K562 (cell line): ENCODE data around the gene TMEM247. TPM values are rescaled to one million over a fixed set of nuclear protein-coding genes. Genes with fewer than 3 reads are reported as not detected.

Experiments
- ATAC-seq: fragments of 200-7000 bp; cut with Tn5 transposase; 3 replicates; pipeline ENCODE4 v1.9.1; 2020; ENCODE audit warnings: moderate library complexity
- BruUV-seq: library from RNA; stranded (reverse); fragments of 400-500 nt; replicated peaks from 2 replicates; lab custom pipeline; 2021; lab: Mats Ljungman, UMichigan
- CTCF ChIA-PET: fragments of 300-600 bp; formaldehyde crosslinking; extraction: SDS; loops from one replicate; lab custom pipeline; 2021; ENCODE audit warnings: low intra/inter-chr PET ratio; lab: Yijun Ruan, JAX
- POLR2A ChIA-PET: fragments of 300-600, 350-650 bp; sonication (Branson Sonifier 250); formaldehyde crosslinking; extraction: SDS; loops from one replicate; lab custom pipeline; 2021; ENCODE audit warnings: antibody characterized with exemption, inconsistent platforms; lab: Yijun Ruan, JAX
- DNase-seq, 4 experiments: peaks; one replicate each; pipeline versions ENCODE4 v3.0.0 to v3.0.0-alpha.2; 2011 to 2018; ENCODE audit warnings: low spot score in 3 of 4, mixed read lengths in 3 of 4; ENCODE audit errors: extremely low read depth in 1 of 4
- FAIRE-seq: peaks from 2 replicates; lab custom pipeline; 2011; peaks lifted over from hg19 to GRCh38; lab: Jason Lieb, UNC
- H2AFZ ChIP-seq: 2 replicates; pipeline ENCODE4 v1.6.0; 2011; ENCODE audit warnings: low read depth, low read length, control low read depth, inconsistent platforms
- H3K27ac ChIP-seq: fragments of 200-600 bp; 3 replicates; pipeline ENCODE4 v1.8.0; 2011; ENCODE audit warnings: low read depth, mild to moderate bottlenecking, control low read depth, inconsistent platforms, low read length, moderate library complexity, mixed read lengths; ENCODE audit errors: extremely low read depth
- H3K27me3 ChIP-seq, 2 experiments: fragments of 300-600 bp in 1 of 2; 2 replicates in 1 of 2; 3 replicates in 1 of 2; pipeline versions ENCODE4 v1.6.0 to v1.8.0; 2011; ENCODE audit warnings: inconsistent platforms in 2 of 2, low read length in 2 of 2, mild to moderate bottlenecking in 1 of 2, mixed read lengths in 1 of 2, moderate library complexity in 1 of 2; ENCODE audit not compliant: control insufficient read depth in 2 of 2, insufficient read depth in 2 of 2
- H3K36me3 ChIP-seq: fragments of 300-600 bp; 3 replicates; pipeline ENCODE4 v1.8.0; 2011; ENCODE audit warnings: mild to moderate bottlenecking, low read length, inconsistent platforms; ENCODE audit not compliant: control insufficient read depth, insufficient read depth
- H3K4me1 ChIP-seq, 2 experiments: fragments of 200-600 bp in 1 of 2; replicated peaks in 1 of 2; 2 replicates in 1 of 2; 3 replicates in 1 of 2; pipeline versions ENCODE4 v1.5.1 to v1.8.0; 2011; ENCODE audit warnings: inconsistent platforms in 2 of 2, low read length in 2 of 2, mild to moderate bottlenecking in 1 of 2, mixed read lengths in 1 of 2, moderate library complexity in 1 of 2; ENCODE audit not compliant: control insufficient read depth in 2 of 2, insufficient read depth in 2 of 2
- H3K4me2 ChIP-seq: 2 replicates; pipeline ENCODE4 v1.6.1; 2011; ENCODE audit warnings: low read length, control low read depth, inconsistent platforms, mixed read lengths; ENCODE audit not compliant: insufficient read depth
- H3K4me3 ChIP-seq: fragments of 200-600 bp; sonication (generic), shearing (Covaris generic); 2 replicates; pipeline ENCODE4 v1.5.1; 2016; ENCODE audit warnings: control low read depth, inconsistent platforms
- H3K79me2 ChIP-seq: fragments of 200-600 bp; 3 replicates; pipeline ENCODE4 v1.8.0; 2011; ENCODE audit warnings: low read length, inconsistent platforms; ENCODE audit not compliant: control insufficient read depth, insufficient read depth
- H3K9ac ChIP-seq, 2 experiments: 2 replicates each; pipeline versions ENCODE4 v1.6.0 to v1.6.1; 2011; ENCODE audit warnings: low read depth in 2 of 2, low read length in 2 of 2, control low read depth in 1 of 2, inconsistent platforms in 1 of 2, mild to moderate bottlenecking in 1 of 2, mixed read lengths in 1 of 2; ENCODE audit not compliant: insufficient read depth in 1 of 2
- H3K9me1 ChIP-seq: one replicate; pipeline ENCODE4 v1.6.0; 2011; ENCODE audit warnings: inconsistent platforms, mild to moderate bottlenecking, low read length, moderate library complexity; ENCODE audit not compliant: control insufficient read depth, insufficient read depth
- H3K9me3 ChIP-seq: replicated peaks from 2 replicates; pipeline ENCODE4 v1.5.1; 2011; ENCODE audit warnings: low read depth, low read length, inconsistent platforms; ENCODE audit not compliant: control insufficient read depth, insufficient read depth
- H4K20me1 ChIP-seq: replicated peaks from 2 replicates; pipeline ENCODE4 v1.6.1; 2011; ENCODE audit warnings: low read length, inconsistent platforms, mixed read lengths; ENCODE audit not compliant: control insufficient read depth, insufficient read depth
- CCNT2 ChIP-seq: IDR thresholded peaks from 2 replicates; pipeline ENCODE4 v1.6.1; 2011; ENCODE audit warnings: borderline replicate concordance, low read depth, mild to moderate bottlenecking, moderate library complexity, mixed read lengths, low read length; ENCODE audit not compliant: insufficient read length; ENCODE audit errors: extremely low read depth
- MAFG ChIP-seq: fragments of 450-650 bp; conservative IDR thresholded peaks from 2 replicates; pipeline ENCODE4 v1.6.1; 2016; ENCODE audit warnings: missing genetic modification characterization, missing compliant biosample characterization
- NFIX ChIP-seq: fragments of 250-450 bp; sonication (Bioruptor Pico); IDR thresholded peaks from 2 replicates; pipeline ENCODE4 v1.4.0; 2020; ENCODE audit warnings: low read depth, mild to moderate bottlenecking, moderate library complexity
- RAD21 ChIP-seq, 2 experiments: fragments of 250-450 bp in 1 of 2; fragments of 450-650 bp in 1 of 2; sonication (Bioruptor Pico) in 1 of 2; formaldehyde crosslinking in 1 of 2; IDR thresholded peaks in 1 of 2; conservative IDR thresholded peaks in 1 of 2; 2 replicates each; pipeline versions ENCODE4 v1.4.0 to v1.8.0; 2020 to 2022; ENCODE audit warnings: mild to moderate bottlenecking in 2 of 2, moderate library complexity in 1 of 2
- THRAP3 ChIP-seq: fragments of 450-650 bp; IDR thresholded peaks from 2 replicates; pipeline ENCODE4 v1.6.1; 2016; ENCODE audit warnings: mild to moderate bottlenecking, inconsistent platforms, borderline replicate concordance
- WGBS: fragments of 100-300 bp; shearing (Covaris generic); methylation state at CpG from one replicate; pipeline ENCODE4 v1.1.6; 2016; ENCODE audit warnings: low coverage, mixed read lengths; ENCODE audit not compliant: insufficient coverage; ENCODE audit errors: missing lambda C conversion rate; 5-methylcytosine and 5-hydroxymethylcytosine counted together
- in situ Hi-C: fragments of 300-500 bp; cut with MboI; formaldehyde crosslinking; loops from 4 replicates; pipeline ENCODE4 v1.15.0; 2018; ENCODE audit warnings: inconsistent platforms, mixed read lengths
- intact Hi-C: fragments of 100-400 bp; cut with micrococcal nuclease; formaldehyde crosslinking; loops from 2 replicates; pipeline ENCODE4 v1.14.2; 2022
- polyA plus RNA-seq, 8 experiments: library from polyadenylated mRNA; depleted of rRNA in 4 of 8; stranded (reverse) in 5 of 8; unstranded in 3 of 8; fragments of >200 nt; fragmentation: Nextera tagmentation in 2 of 8; fragmentation: Illumina TruSeq in 1 of 8; extraction: Ambion mirVana in 2 of 8; extraction: Trizol in 1 of 8; gene quantifications; 2 replicates each; pipeline versions ENCODE4 v1.2.1 to v1.2.3, GENCODE V29; 2011 to 2014; ENCODE audit warnings: inconsistent platforms in 1 of 8, missing spikeins in 1 of 8
- total RNA-seq, 7 experiments: library from RNA; depleted of rRNA in 6 of 7; stranded (reverse); fragments of >200 nt in 6 of 7; fragmentation: Illumina TruSeq in 2 of 7; extraction: Trizol in 2 of 7; gene quantifications; 2 replicates each; pipeline versions ENCODE4 v1.2.1 to v1.2.3, GENCODE V29; 2011 to 2021; ENCODE audit warnings: low replicate concordance in 1 of 7
- TF ChIP-seq, protein P1 (sequence below): fragments of 450-650 bp; IDR thresholded peaks from 2 replicates; pipeline ENCODE4 v1.6.1; 2016; ENCODE audit warnings: mild to moderate bottlenecking, moderate library complexity
- TF ChIP-seq, protein P2 (sequence below): sonication (generic); formaldehyde crosslinking; IDR thresholded peaks from 2 replicates; pipeline ENCODE4 v1.8.1; 2023; ENCODE audit warnings: mild to moderate bottlenecking, missing genetic modification reagents

The TMEM247 gene
- total and polyA plus RNA-seq, 9 of the 15 experiments (the other 6 are each of a cell fraction or from before 2014, with no cell fraction given): 0.24 to 4.7 (median 3.1) TPM

DNA sequence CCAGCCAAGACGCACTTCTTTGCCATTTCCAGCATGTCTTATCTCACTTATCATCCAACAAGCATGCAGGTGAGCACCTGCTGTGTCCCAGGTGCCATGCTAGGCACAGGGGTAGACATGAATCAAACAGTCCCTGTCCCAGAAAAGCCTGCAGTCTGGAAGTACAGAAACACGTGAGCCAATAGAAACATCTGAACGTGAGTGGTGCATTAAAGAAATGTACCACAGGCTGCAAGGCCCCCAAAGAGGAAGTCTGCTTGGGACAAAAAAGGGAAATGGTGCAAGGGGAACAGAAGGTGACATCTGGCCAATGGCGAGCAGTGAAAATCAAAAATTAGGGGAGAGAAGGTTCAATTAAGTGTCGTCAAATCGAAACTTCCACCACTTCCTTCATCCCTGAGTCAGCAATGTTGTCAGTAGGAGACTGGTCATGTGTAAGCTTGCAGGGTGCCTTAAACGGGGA is 17.6 kb upstream of the TMEM247 start:
- POLR2A ChIA-PET: interaction anchor here (0.7 kb wide), 1 partner anchor 189 kb away, joined by 3 read pairs; no protein-coding TSS in a partner anchor
- intact Hi-C loops: loop anchor here (1.0 to 2.0 kb wide), 5 partner anchors 97 to 468 kb away; partner anchors contain the start of gene EPAS1
- Histone ChIP-seq H3K79me2 (no peaks in the 10 kb centered on the region), H3K4me3 (no peak overlapping the region), H3K36me3 (peaks cover 8% of the 10 kb centered on the region; the same call in 2 of the 3 replicates), H3K9me1 (peaks cover 2% of the 10 kb centered on the region), H3K4me2 (no peak overlapping the region), H3K27ac (no peak overlapping the region), H3K9me3 (no peaks in the 10 kb centered on the region), H4K20me1 (peaks cover 12% of the 10 kb centered on the region; the same call in 1 of the 2 replicates), H3K27me3 (no peaks in the 10 kb centered on the region), H3K9ac (no peak overlapping the region), H3K4me1 (peaks cover 8 to 10% of the 10 kb centered on the region in 2 experiments; a peak in 4 of 5 replicates), H2AFZ (no peak overlapping the region)
- ATAC-seq: no peak
- WGBS: 15% methylated on average over 7 of the region's 7 CpGs
- BruUV-seq: no TSS peak
- FAIRE-seq: no peak
- no peak for DNase-seq
- CTCF ChIA-PET: interaction anchor here (0.6 to 2.6 kb wide), 10 partner anchors 152 to 818 kb away, joined by 3 to 48 read pairs (median 4); no protein-coding TSS in a partner anchor
- in situ Hi-C loops: no loop called here
- TF ChIP-seq, protein P1, sequence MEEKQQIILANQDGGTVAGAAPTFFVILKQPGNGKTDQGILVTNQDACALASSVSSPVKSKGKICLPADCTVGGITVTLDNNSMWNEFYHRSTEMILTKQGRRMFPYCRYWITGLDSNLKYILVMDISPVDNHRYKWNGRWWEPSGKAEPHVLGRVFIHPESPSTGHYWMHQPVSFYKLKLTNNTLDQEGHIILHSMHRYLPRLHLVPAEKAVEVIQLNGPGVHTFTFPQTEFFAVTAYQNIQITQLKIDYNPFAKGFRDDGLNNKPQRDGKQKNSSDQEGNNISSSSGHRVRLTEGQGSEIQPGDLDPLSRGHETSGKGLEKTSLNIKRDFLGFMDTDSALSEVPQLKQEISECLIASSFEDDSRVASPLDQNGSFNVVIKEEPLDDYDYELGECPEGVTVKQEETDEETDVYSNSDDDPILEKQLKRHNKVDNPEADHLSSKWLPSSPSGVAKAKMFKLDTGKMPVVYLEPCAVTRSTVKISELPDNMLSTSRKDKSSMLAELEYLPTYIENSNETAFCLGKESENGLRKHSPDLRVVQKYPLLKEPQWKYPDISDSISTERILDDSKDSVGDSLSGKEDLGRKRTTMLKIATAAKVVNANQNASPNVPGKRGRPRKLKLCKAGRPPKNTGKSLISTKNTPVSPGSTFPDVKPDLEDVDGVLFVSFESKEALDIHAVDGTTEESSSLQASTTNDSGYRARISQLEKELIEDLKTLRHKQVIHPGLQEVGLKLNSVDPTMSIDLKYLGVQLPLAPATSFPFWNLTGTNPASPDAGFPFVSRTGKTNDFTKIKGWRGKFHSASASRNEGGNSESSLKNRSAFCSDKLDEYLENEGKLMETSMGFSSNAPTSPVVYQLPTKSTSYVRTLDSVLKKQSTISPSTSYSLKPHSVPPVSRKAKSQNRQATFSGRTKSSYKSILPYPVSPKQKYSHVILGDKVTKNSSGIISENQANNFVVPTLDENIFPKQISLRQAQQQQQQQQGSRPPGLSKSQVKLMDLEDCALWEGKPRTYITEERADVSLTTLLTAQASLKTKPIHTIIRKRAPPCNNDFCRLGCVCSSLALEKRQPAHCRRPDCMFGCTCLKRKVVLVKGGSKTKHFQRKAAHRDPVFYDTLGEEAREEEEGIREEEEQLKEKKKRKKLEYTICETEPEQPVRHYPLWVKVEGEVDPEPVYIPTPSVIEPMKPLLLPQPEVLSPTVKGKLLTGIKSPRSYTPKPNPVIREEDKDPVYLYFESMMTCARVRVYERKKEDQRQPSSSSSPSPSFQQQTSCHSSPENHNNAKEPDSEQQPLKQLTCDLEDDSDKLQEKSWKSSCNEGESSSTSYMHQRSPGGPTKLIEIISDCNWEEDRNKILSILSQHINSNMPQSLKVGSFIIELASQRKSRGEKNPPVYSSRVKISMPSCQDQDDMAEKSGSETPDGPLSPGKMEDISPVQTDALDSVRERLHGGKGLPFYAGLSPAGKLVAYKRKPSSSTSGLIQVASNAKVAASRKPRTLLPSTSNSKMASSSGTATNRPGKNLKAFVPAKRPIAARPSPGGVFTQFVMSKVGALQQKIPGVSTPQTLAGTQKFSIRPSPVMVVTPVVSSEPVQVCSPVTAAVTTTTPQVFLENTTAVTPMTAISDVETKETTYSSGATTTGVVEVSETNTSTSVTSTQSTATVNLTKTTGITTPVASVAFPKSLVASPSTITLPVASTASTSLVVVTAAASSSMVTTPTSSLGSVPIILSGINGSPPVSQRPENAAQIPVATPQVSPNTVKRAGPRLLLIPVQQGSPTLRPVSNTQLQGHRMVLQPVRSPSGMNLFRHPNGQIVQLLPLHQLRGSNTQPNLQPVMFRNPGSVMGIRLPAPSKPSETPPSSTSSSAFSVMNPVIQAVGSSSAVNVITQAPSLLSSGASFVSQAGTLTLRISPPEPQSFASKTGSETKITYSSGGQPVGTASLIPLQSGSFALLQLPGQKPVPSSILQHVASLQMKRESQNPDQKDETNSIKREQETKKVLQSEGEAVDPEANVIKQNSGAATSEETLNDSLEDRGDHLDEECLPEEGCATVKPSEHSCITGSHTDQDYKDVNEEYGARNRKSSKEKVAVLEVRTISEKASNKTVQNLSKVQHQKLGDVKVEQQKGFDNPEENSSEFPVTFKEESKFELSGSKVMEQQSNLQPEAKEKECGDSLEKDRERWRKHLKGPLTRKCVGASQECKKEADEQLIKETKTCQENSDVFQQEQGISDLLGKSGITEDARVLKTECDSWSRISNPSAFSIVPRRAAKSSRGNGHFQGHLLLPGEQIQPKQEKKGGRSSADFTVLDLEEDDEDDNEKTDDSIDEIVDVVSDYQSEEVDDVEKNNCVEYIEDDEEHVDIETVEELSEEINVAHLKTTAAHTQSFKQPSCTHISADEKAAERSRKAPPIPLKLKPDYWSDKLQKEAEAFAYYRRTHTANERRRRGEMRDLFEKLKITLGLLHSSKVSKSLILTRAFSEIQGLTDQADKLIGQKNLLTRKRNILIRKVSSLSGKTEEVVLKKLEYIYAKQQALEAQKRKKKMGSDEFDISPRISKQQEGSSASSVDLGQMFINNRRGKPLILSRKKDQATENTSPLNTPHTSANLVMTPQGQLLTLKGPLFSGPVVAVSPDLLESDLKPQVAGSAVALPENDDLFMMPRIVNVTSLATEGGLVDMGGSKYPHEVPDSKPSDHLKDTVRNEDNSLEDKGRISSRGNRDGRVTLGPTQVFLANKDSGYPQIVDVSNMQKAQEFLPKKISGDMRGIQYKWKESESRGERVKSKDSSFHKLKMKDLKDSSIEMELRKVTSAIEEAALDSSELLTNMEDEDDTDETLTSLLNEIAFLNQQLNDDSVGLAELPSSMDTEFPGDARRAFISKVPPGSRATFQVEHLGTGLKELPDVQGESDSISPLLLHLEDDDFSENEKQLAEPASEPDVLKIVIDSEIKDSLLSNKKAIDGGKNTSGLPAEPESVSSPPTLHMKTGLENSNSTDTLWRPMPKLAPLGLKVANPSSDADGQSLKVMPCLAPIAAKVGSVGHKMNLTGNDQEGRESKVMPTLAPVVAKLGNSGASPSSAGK: no peak
- TF ChIP-seq MAFG (peak; percentile 50; the same call in 1 of the 2 replicates), RAD21 (CRISPR knock-in tag; conservative IDR thresholded peaks at IDR 0.05 in 1 of 2, IDR thresholded peaks at IDR 0.05 in 1 of 2) (no peak), CCNT2 (no peak), THRAP3 (no peak), NFIX (CRISPR knock-in tag) (no peak)
- TF ChIP-seq, protein P2, sequence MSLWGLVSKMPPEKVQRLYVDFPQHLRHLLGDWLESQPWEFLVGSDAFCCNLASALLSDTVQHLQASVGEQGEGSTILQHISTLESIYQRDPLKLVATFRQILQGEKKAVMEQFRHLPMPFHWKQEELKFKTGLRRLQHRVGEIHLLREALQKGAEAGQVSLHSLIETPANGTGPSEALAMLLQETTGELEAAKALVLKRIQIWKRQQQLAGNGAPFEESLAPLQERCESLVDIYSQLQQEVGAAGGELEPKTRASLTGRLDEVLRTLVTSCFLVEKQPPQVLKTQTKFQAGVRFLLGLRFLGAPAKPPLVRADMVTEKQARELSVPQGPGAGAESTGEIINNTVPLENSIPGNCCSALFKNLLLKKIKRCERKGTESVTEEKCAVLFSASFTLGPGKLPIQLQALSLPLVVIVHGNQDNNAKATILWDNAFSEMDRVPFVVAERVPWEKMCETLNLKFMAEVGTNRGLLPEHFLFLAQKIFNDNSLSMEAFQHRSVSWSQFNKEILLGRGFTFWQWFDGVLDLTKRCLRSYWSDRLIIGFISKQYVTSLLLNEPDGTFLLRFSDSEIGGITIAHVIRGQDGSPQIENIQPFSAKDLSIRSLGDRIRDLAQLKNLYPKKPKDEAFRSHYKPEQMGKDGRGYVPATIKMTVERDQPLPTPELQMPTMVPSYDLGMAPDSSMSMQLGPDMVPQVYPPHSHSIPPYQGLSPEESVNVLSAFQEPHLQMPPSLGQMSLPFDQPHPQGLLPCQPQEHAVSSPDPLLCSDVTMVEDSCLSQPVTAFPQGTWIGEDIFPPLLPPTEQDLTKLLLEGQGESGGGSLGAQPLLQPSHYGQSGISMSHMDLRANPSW: no peak
